Medulla oblongata (tissue), 1 donor: ENCODE measurements around the gene CFAP92.

ENCODE experiments used
- DNase-seq: peaks from one replicate; pipeline ENCODE4 v3.0.0-alpha.2; 2015; ENCODE audit errors: extremely low spot score

Gene CFAP92

GRCh38 chr3:129025691-129026435 is 32.0 kb upstream of the CFAP92 start:
- no peak for DNase-seq

GRCh38 chr3:129025108-129025507 is 31.2 kb upstream of the CFAP92 start:
- DNase-seq = no peak

GRCh38 chr3:129023909-129024308 is 30.0 kb upstream of the CFAP92 start:
- no peak for DNase-seq

- DNase-seq = no peak
These were observed 29.1 kb upstream of the CFAP92 start for GRCh38 chr3:129023008-129023358.

- DNase-seq = no peak
These were observed 28.5 kb upstream of the CFAP92 start for GRCh38 chr3:129022114-129023007.

- DNase-seq = no peak
These were observed 27.3 kb upstream of the CFAP92 start for GRCh38 chr3:129021140-129021551.

- no peak for DNase-seq
These were observed 26.8 kb upstream of the CFAP92 start for GRCh38 chr3:129020691-129021090.

- no peak for DNase-seq
These were observed 25.4 kb upstream of the CFAP92 start for GRCh38 chr3:129019266-129019665.

GRCh38 chr3:129018751-129019150 is 24.9 kb upstream of the CFAP92 start:
- no peak for DNase-seq

- no peak for DNase-seq
These were observed 24.4 kb upstream of the CFAP92 start for GRCh38 chr3:129018271-129018670.

GRCh38 chr3:129017484-129017899 is 23.6 kb upstream of the CFAP92 start:
- DNase-seq = no peak

- DNase-seq = no peak
These were observed 23.0 kb upstream of the CFAP92 start for GRCh38 chr3:129016720-129017483.

- no peak for DNase-seq
These were observed 22.5 kb upstream of the CFAP92 start for GRCh38 chr3:129016356-129016719.

GRCh38 chr3:129015388-129016105 is 21.7 kb upstream of the CFAP92 start:
- no peak for DNase-seq

GRCh38 chr3:129014793-129015345 is 21.0 kb upstream of the CFAP92 start:
- no peak for DNase-seq

GRCh38 chr3:129014148-129014547 is 20.3 kb upstream of the CFAP92 start:
- DNase-seq = peak; percentile 54

GRCh38 chr3:129013491-129013891 is 19.6 kb upstream of the CFAP92 start:
- DNase-seq = no peak

GRCh38 chr3:129010310-129010956 is 16.6 kb upstream of the CFAP92 start:
- no peak for DNase-seq

- DNase-seq = no peak
These were observed 15.4 kb upstream of the CFAP92 start for GRCh38 chr3:129009266-129009665.

- DNase-seq = no peak
These were observed 13.9 kb upstream of the CFAP92 start for GRCh38 chr3:129007792-129008191.

GRCh38 chr3:129006864-129007263 is 13.0 kb upstream of the CFAP92 start:
- DNase-seq = no peak
